OCI-LY1 (cell line): ENCODE results near the gene BOLL.
"Not testable (repeated sequence)": the region's sequence is repeated elsewhere in the genome, so short reads cannot be mapped to it uniquely, and the experiment has no call there.

ENCODE experiments used
- H2AFZ ChIP-seq: fragments of 200-600 bp; sonication (generic), shearing (Covaris generic); 2 replicates; pipeline ENCODE4 v1.6.0; 2014; ENCODE audit warnings: antibody characterized with exemption, mild to moderate bottlenecking, low read length
- H3F3A ChIP-seq: fragments of 200-600 bp; sonication (generic), shearing (Covaris generic); 2 replicates; pipeline ENCODE4 v1.6.0; 2014; ENCODE audit warnings: mild to moderate bottlenecking, antibody characterized with exemption, low read length, moderate library complexity; ENCODE audit not compliant: insufficient read depth
- H3K27ac ChIP-seq: fragments of 200-600 bp; sonication (generic); 2 replicates; pipeline ENCODE4 v1.5.1; 2014; ENCODE audit warnings: low read length, mixed run types, mild to moderate bottlenecking, low read depth; ENCODE audit not compliant: poor library complexity, severe bottlenecking
- H3K27me3 ChIP-seq: fragments of 200-600 bp; sonication (generic); 2 replicates; pipeline ENCODE4 v1.6.0; 2014; ENCODE audit warnings: antibody characterized with exemption, mild to moderate bottlenecking, low read length, moderate library complexity; ENCODE audit not compliant: insufficient read depth
- H3K36me3 ChIP-seq: fragments of 200-600 bp; sonication (generic); 2 replicates; pipeline ENCODE4 v1.6.1; 2014; ENCODE audit warnings: mild to moderate bottlenecking, antibody characterized with exemption, low read length, moderate library complexity, mixed read lengths; ENCODE audit not compliant: insufficient read depth
- H3K4me1 ChIP-seq: fragments of 200-600 bp; sonication (generic); 2 replicates; pipeline ENCODE4 v1.5.1; 2014; ENCODE audit warnings: mild to moderate bottlenecking, low read length, moderate library complexity; ENCODE audit not compliant: insufficient read depth, severe bottlenecking
- H3K4me2 ChIP-seq: fragments of 200-600 bp; sonication (generic), shearing (Covaris generic); 2 replicates; pipeline ENCODE4 v1.6.1; 2014; ENCODE audit warnings: low read length
- H3K4me3 ChIP-seq: fragments of 200-600 bp; sonication (generic); 2 replicates; pipeline ENCODE4 v1.5.1; 2014; ENCODE audit warnings: low read length, low read depth, mild to moderate bottlenecking, mixed read lengths; ENCODE audit not compliant: poor library complexity, severe bottlenecking
- H3K79me2 ChIP-seq: fragments of 200-600 bp; shearing (Covaris generic); 2 replicates; pipeline ENCODE4 v1.6.1; 2016; ENCODE audit warnings: mixed run types, low read length, mixed read lengths; ENCODE audit not compliant: insufficient read depth
- H3K9ac ChIP-seq: fragments of 200-600 bp; sonication (generic), shearing (Covaris generic); 2 replicates; pipeline ENCODE4 v1.6.1; 2014; ENCODE audit warnings: mild to moderate bottlenecking, low read length, mixed read lengths
- H3K9me2 ChIP-seq: fragments of 200-600 bp; sonication (generic), shearing (Covaris generic); 2 replicates; pipeline ENCODE4 v1.6.1; 2014; ENCODE audit warnings: low read depth, mild to moderate bottlenecking, low read length, mixed read lengths
- H3K9me3 ChIP-seq: fragments of 200-600 bp; shearing (Covaris generic); 2 replicates; pipeline ENCODE4 v1.6.1; 2014; ENCODE audit warnings: low read length, mixed read lengths
- H4K20me1 ChIP-seq: fragments of 200-600 bp; sonication (generic), shearing (Covaris generic); 2 replicates; pipeline ENCODE4 v1.6.0; 2016; ENCODE audit warnings: mild to moderate bottlenecking, low read length; ENCODE audit not compliant: insufficient read depth
- EZH2 ChIP-seq: fragments of 200-600 bp; sonication (generic), shearing (Covaris generic); IDR thresholded peaks from 2 replicates; pipeline ENCODE4 v1.8.0; 2017; ENCODE audit warnings: borderline replicate concordance, mixed run types, mild to moderate bottlenecking, antibody characterized with exemption, low read length, moderate library complexity, mixed read lengths
- TF ChIP-seq, protein P1 (sequence below): fragments of 200-600 bp; sonication (generic), shearing (Covaris generic); IDR thresholded peaks from 2 replicates; pipeline ENCODE4 v1.5.1; 2017; ENCODE audit warnings: mild to moderate bottlenecking, antibody characterized with exemption, low read length, moderate library complexity, mixed read lengths

BOLL gene

DNA sequence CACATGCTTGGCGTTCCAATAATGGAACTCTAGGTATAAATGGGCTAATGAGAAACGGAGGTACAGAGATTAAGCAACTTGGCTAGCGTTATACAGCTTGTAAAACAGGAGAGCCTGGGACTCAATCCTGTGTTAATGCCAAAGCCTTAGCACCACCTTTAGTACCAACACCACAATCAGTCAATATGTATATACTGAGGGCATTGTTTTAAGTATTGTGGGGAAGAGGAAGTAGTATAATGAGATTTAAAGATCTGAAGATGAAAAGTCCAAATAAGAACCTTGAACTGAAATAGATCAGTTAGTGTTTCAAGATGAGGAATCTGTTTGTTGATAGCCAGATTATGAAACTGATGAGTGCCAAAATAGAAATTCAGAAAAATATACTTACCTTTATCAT is 71.8 kb downstream of the BOLL start:
- H3K4me1 ChIP-seq = peaks cover 17% of the 10 kb centered on the region
- no peaks in the 10 kb centered on the region for H3K27me3 ChIP-seq
- no peak overlapping the region for H3K4me2 ChIP-seq
- H3K27ac ChIP-seq = no peak overlapping the region
- no peak overlapping the region for H3K4me3 ChIP-seq
- no peaks in the 10 kb centered on the region for H4K20me1 ChIP-seq
- peaks cover 35% of the 10 kb centered on the region for H3K36me3 ChIP-seq
- H3K79me2 ChIP-seq = peaks cover 26% of the 10 kb centered on the region
- TF ChIP-seq EZH2 = no peak
- TF ChIP-seq, protein P1, sequence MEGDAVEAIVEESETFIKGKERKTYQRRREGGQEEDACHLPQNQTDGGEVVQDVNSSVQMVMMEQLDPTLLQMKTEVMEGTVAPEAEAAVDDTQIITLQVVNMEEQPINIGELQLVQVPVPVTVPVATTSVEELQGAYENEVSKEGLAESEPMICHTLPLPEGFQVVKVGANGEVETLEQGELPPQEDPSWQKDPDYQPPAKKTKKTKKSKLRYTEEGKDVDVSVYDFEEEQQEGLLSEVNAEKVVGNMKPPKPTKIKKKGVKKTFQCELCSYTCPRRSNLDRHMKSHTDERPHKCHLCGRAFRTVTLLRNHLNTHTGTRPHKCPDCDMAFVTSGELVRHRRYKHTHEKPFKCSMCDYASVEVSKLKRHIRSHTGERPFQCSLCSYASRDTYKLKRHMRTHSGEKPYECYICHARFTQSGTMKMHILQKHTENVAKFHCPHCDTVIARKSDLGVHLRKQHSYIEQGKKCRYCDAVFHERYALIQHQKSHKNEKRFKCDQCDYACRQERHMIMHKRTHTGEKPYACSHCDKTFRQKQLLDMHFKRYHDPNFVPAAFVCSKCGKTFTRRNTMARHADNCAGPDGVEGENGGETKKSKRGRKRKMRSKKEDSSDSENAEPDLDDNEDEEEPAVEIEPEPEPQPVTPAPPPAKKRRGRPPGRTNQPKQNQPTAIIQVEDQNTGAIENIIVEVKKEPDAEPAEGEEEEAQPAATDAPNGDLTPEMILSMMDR = no peak
- no peaks in the 10 kb centered on the region for H3K9me2 ChIP-seq
- H2AFZ ChIP-seq = no peak overlapping the region
- no peaks in the 10 kb centered on the region for H3F3A ChIP-seq
- H3K9ac ChIP-seq = no peak overlapping the region
- no peaks in the 10 kb centered on the region for H3K9me3 ChIP-seq

DNA sequence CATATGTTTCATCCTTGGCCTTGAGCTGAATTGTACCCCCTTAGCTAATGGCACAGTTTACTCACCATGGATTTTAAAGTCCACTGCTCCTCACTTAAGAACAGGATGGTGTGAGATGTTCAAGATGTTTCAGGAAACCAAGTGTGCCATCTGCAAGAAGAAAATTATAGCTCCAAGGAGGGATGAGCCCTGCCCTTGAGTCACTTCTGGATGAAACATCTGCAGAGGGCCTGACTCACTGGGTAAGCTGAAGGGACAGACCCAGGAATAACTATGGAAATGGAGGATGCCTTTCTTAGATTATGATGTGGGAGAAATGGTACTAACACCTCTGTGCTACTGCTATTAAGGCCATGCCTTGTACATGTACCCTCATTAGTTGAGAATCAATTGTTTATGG is 73.5 kb downstream of the BOLL start:
- no peak overlapping the region for H3K4me2 ChIP-seq
- H3K27me3 ChIP-seq = no peaks in the 10 kb centered on the region
- no peaks in the 10 kb centered on the region for H4K20me1 ChIP-seq
- no peaks in the 10 kb centered on the region for H3K9me3 ChIP-seq
- H3K27ac ChIP-seq = no peak overlapping the region
- peaks cover 41% of the 10 kb centered on the region for H3K36me3 ChIP-seq
- no peak overlapping the region for H2AFZ ChIP-seq
- peaks cover 43% of the 10 kb centered on the region for H3K79me2 ChIP-seq
- H3K9ac ChIP-seq = no peak overlapping the region
- H3K9me2 ChIP-seq = no peaks in the 10 kb centered on the region
- H3K4me3 ChIP-seq = no peak overlapping the region
- H3F3A ChIP-seq = no peaks in the 10 kb centered on the region
- no peak for TF ChIP-seq EZH2
- TF ChIP-seq, protein P1 = no peak
- H3K4me1 ChIP-seq = peaks cover 34% of the 10 kb centered on the region

DNA sequence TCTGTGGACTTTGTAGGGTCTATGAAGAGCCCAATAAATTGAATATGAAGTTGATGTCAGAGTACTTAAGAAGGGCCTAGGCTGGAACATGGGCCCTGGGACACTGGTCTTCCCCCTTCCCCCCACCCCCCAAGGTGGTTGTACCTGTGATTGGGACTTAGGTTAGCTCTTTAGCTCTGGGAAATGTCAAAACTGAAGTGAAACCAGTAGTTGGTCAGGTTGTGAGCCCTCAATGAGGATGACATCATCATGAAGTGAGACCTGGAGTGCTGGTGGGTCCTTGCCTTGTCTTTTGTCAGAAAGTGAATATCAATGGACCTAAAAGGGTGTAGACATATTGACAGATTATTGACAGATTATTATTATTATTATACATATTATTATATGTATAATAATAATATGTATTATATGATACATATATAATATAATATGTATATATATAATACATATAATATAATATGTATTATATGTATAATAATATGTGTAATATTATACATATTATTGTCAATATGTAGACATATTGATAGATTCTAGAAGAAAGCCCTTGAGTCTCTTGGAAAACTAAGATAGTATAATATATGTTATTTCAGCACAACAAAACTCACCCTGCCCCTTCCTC is 74.6 kb downstream of the BOLL start:
- Histone ChIP-seq H3K4me2 (no peak overlapping the region), H3K4me3 (no peak overlapping the region), H3K9me3 (no peaks in the 10 kb centered on the region), H3K4me1 (peaks cover 40% of the 10 kb centered on the region), H3K27me3 (no peaks in the 10 kb centered on the region), H3K27ac (no peak overlapping the region), H3F3A (no peaks in the 10 kb centered on the region), H3K9me2 (no peaks in the 10 kb centered on the region), H3K79me2 (peaks cover 53% of the 10 kb centered on the region), H4K20me1 (no peaks in the 10 kb centered on the region), H2AFZ (no peak overlapping the region), H3K36me3 (peaks cover 38% of the 10 kb centered on the region), H3K9ac (no peak overlapping the region)
- TF ChIP-seq, protein P1 = no peak
- TF ChIP-seq EZH2 = no peak

DNA sequence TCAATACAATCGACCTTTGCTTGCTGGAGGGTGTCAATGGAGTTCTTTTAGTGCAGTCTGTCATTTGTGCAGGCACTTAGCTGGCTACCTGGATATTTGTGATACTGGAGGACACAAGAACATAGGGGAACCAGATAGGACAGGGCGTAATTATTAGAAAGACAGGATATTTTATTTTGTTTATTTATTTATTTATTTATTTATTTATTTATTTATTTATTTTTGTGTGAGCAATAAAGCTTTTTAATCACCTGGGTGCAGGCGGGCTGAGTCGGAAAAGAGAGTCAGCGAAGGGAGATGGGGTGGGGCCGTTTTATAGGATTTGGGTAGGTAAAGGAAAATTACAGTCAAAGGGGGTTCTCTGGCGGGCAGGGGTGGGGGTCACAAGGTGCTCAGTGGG is 76.0 kb downstream of the BOLL start:
- Histone ChIP-seq H3K4me1 (peaks cover 48% of the 10 kb centered on the region), H3K4me3 (peak overlapping the region; percentile 88), H3K36me3 (peaks cover 38% of the 10 kb centered on the region), H3K79me2 (peaks cover 54% of the 10 kb centered on the region), H3K4me2 (peak overlapping the region; percentile 95)
- not testable (repeated sequence) for H3K9ac ChIP-seq, H4K20me1 ChIP-seq, H3K27ac ChIP-seq, H3K27me3 ChIP-seq, H3K9me2 ChIP-seq, H3F3A ChIP-seq, H3K9me3 ChIP-seq, H2AFZ ChIP-seq
